HG02623 (cell line): Measurements from ENCODE around the gene COA1.

ENCODE experiments used
- ATAC-seq: cut with Tn5 transposase; IDR thresholded peaks from one replicate; pipeline ENCODE4 v1.9.1; 2021; ENCODE audit warnings: moderate library complexity; ENCODE audit not compliant: unreplicated experiment

The COA1 gene

DNA sequence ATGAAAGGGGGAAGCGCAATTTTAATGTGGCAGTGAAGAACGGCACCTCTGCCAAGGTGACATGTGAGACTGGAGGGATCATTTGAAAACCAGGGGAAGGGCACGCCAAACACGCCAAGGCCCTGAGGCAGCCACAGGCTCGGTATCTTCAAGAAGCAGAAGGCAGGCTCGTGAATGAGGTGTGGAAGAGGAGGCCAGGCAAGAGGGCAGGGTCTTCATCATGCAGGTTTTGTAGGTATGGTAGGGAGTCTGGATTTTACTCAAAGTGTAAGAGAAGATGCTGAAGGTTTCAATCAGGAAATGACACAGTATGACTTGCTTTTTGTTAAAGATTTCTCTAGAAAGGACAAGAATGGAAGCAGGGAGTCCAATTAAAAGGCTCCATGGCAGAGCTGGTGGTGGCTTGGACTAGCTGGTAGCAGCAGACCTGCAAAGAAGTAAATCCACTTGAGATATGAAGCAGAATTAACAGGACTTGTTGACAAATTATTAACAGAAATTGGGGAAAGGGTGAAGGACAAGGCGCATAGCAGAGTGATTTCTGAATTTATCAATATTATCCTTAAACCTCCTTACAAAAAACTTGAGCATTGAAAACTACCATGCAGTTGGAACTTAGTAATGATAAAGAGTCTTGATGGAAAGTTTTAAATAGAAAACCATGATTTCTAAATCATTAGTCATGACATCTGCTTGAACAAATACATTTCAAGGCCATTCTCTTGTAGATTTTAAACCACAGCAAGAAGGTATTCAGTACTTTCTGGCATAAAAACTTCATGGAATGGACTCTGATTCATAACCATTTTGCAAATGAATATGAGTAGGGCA, 70.4 kb downstream of the COA1 start:
- ATAC-seq: no peak

GRCh38 chr7:43656997-43657396, 72.3 kb downstream of the COA1 start:
- ATAC-seq: no peak

- ATAC-seq: no peak
These were observed 73.7 kb downstream of the COA1 start for GRCh38 chr7:43655584-43655983.

DNA sequence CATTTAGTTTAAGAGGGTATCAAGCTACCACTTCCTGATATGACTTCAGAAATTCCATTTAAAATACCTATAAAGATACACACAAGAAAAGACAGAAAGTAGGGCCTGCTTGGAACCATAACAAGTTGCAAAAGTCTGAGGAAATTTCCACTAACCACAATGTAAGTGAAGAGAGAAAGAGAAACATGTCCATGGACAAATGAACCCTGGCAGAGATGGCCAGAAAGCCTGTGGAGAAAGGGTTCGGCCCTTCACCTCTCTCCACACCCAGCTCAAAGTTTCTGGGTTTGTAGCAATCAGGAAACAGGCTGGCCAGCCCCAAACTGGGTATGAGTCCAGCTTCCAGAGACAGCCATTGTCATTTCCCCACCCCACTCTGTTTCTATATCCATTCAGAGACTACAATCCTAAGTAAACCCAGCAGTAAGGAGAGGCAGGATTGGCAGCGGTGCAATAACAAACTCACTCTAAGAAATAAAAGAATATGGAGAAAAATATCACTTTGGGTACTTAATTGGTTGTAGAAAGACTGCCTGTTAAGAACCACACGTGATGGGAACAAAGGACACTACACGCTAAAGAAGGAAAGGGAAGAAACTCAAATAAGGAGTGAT, 75.3 kb downstream of the COA1 start:
- ATAC-seq: no peak

DNA sequence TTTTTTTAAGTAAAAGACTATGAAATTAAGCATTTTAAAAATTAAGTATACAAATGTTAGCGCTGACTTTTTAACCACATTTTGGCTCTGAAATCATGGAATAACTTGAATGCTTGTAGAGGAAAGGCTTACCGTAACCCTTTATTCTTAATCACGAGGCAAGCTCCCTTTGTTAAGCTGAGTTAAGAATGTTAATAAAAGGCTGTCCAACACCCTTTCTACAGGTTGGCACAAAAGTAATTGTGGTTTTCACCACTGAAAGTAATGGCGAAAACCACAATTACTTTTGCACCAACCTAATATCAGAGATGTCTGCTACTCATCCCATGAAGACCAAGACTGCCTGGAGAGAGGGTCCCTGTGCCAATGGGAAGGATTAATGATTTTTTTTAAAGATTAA, 75.9 kb downstream of the COA1 start:
- ATAC-seq: no peak

GRCh38 chr7:43652364-43652763, 77.0 kb downstream of the COA1 start:
- no peak for ATAC-seq

DNA sequence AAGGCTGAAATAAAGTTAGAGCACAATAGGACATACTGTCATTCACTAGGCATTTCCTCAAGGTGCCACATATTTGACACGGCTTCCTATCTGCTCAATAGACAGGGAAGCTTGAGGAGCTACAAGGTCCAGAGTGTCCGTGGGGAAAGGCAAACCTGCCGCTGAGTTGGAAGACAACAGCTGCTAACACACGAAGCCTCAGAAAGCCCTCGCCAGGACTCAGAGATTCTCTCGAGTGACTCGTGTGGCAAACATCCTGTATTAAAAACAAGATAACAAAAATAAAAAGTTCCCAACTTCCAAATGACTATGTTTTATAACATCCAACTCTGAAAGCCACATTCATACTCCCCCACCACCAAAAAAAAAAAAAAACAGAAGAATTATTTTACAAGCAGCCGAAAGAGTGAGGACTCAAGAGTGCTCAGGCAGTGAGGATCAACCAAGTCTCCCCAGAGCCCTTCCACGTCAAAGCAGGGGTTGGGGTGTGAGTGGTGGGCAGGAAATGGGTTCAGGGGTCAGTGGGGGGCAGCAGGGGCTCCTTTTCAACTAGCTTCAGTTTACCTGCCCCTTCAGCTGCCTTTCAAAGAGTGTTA, 78.8 kb downstream of the COA1 start:
- ATAC-seq: no peak

DNA sequence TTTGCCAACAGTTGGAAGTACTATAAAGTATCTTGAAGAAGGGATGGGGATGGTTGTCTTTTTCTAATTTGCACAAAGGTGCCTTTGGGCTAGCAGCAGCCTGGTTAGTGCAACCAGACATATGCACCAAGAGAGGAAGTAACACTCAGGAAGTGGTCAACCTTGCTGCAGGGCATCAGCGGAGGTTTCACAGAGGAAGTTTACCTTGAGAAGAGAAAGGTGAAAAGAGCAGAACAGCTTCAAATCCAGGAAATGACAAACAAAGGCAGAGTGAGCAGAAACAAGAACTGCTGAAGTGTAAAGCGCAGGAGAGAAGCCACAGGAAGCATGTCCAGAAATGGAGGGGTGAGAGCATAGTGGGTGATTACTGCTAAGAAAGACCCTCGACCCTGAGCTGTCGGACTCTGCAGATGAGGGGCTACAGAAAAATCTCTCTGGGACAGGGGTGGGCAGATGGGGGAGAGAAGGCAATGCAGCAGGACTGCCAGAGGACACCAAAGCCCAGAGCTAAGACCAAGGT, 79.5 kb downstream of the COA1 start:
- peak; percentile 66 for ATAC-seq

GRCh38 chr7:43648473-43649406, 80.6 kb downstream of the COA1 start:
- peak; percentile 60 for ATAC-seq

DNA sequence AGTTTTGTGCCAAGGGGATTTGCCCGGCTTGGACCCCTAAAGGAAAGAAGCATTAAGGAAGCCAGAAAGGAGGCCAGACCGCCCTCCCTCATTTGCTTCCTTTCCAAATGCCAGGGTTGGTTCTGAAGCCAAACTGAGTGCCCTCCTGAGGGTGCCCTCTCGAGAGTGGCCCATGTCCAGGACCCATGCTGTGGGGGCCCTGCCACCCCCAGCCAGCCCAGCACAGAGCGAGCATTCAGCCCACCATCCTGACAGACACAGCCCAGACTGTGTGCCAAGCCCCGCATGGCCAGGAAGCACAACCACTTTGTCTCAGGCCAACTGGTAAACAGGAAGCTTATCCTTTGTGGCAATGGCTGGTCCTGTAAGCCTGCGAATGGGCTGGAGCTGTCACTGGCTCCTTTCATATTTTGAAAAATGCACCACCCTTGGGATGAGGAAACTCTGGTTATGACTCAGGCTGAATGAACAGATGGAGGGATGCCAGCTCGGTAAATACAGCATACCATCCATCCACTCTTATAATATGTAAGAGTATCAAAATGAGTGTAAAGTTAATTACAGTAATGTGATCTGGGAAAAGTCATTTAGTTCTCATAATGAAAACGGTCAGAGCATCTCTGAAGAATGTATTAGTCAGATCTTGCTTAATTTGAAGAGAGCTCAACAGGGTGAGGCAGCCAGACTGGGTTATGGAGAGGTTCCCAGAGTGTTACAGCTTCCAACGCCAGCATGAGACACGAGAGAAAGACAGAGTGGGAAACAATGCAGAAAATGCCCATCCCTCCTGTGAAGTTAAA, 81.5 kb downstream of the COA1 start:
- no peak for ATAC-seq

DNA sequence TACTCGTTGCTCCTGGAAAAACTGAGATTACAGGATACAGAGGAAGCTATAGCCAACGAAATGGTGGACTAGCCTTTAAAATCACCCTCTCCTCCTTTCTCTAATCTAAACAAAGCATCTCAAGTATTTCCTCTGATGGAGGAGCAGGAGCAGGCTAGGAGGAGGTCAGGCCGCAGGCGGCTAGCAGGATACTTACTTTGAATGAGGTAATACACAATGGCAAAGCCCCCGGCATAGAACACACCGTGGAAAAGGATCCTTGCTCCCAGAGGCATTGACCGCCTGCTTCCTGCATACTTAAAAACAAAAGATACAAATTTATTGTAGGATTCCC, 82.0 kb downstream of the COA1 start:
- no peak for ATAC-seq

DNA sequence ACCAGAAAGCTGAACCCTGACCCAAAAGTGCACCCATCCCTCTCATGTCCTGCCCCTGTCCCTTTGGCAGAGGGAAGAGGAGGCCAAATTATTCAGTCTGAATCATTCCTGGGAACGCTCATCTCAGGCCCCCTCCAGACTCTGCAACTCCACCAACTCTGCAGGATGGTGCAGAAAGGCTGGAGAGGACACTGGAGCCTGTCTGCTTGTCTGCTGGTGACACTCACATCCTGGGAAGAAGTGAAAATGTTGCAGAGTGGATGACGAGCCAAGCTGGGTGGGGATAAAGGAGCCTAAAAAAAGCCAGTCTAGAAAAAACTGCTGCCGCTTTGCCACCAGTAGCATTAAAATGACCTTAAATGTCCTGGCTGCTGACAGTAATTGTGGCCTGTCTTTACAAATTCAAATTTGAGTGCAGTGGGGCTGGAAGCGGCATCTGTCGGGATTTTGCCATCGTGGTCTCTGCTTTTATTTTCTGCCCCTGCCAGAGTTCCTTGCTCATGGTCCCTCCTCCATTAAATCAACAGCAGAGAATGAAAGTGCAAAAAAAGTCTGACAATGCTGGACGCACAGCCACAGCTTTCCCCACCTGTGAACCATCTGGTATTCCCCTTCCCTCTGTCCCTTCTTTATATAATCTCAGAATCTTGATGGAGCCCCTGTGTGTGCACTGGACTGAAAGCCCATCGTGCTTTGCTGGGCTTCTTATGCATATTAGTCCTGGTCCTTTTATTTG, 82.6 kb downstream of the COA1 start:
- ATAC-seq: no peak

DNA sequence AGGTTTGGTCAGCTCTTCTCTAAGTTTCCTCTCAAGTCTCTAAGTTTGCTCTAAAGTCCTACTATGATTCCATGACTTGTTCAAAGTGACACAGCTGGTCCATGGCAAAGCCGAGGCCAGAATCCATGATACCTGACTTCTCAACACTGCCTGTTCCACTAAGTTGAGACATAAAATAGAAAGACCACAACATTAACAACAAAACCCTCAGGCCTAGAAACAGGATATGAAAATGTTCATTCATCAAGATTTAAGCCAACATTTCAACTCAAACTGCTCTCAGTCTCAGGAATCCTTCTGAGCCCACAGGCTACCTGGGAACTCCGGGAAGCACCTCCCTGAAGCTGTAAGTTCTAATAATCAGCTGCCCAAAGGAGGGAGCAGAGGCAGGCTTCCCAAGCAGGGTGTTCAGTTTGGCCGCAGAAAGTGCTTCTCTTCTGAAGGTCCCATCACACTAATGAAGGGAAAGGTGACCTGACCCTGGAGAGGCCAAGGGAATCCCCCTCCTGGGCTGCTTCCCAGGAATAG, 83.6 kb downstream of the COA1 start:
- no peak for ATAC-seq

DNA sequence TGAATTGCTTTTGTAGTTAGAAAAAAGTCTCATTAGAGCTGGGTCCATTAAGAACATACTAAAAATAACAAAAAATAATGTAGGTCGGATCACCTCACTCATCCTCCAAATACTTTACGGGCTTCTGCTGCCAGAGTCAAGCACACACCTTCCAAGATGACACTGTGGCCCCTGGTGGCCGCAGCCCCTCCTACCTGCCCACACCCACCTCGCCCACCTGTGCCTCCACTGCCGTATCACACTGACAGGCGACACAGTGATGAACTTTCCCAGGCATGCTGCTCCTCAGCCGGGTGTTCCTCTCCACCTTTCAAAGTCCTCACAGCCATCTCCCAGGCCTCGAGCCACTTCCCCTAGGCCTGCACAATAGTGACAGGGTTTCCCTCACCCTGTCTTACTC, 85.5 kb downstream of the COA1 start:
- ATAC-seq: no peak

DNA sequence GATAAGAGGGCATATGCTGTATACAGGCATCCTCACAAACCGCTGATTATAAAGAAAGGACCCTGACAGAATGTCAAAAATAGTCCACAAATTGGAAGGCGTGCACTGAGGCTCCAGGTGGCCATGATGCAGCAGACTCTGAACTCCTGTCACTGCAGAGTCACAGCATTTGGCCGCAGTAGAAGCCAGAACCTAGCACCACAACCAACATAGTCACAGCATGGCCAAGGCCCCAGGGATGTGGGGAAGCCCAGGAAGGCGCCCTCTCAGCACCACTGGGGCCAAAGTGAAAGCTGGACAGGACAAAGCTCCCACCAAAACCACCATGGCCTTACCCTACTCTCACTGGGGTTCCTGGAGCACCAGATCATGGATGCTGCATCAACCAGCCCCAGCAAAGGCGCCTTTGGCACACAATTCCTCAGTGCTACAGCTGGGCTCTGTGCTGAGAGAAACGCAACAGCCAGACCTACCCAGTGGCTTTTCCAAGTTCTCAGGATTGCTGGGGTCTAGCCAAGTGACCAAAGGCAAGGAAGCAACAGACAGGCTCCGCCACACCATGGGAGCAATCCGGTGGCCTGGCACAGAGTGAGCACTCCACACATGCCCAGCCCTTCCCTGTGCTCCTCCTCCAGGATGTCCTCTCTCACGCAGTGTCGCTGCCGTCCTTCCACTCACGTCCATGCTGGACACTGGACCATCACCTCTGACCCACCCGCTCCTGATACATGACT, 86.3 kb downstream of the COA1 start:
- no peak for ATAC-seq

- ATAC-seq: no peak
These were observed 88.6 kb downstream of the COA1 start for GRCh38 chr7:43640679-43641078.

GRCh38 chr7:43639858-43640491, 89.3 kb downstream of the COA1 start:
- no peak for ATAC-seq

DNA sequence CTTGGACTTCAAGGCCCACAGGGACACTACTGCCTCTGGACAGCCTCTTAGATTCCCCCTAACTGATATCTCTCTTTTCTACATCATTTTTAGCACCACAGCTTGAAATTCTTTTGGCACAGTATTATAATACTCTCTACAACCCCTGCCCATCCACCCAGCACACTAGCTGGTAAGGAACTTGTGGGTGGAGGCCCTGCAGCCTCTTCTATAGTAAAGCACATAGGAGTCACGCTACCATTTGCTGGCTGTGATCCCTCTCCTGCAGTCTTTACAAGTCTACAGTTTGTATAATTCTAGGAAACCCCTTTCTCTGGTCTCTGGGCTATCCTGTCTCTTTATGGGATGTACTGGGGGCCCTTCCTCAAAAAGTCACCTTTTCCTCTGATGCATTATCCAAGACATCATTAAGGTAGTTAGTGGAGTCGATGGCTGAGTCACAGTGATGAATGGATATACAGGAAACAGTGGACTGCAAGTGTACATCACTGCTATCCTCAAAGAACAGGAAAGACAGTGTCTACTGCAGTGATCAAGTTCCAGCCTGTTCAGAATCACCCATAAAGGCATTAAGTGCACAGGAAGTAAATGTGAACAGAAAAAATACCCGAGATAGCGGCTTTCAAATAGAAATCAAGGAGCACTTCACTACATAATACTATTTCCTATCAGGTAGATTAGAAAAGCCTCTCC, 92.1 kb downstream of the COA1 start:
- no peak for ATAC-seq
